Right lobe of liver (tissue), 4 donors: ENCODE data around the gene LRBA.

Experiments
- POLR2A ChIP-seq: fragments of 450-650 bp; IDR thresholded peaks from one replicate; pipeline ENCODE4 v1.6.1; 2017; ENCODE audit warnings: antibody characterized with exemption, mild to moderate bottlenecking
- TF ChIP-seq, protein P1 (sequence below), 4 donors: fragments of 200-600 bp in 3 of 4; fragments of 450-650 bp in 1 of 4; IDR thresholded peaks; one replicate each; pipeline versions ENCODE4 v1.5.1 to v1.8.0; 2016 to 2022; ENCODE audit warnings: antibody characterized with exemption in 4 of 4, mild to moderate bottlenecking in 2 of 4
- donor health status: DM: no; HTN: no; CAD: no.
- donor health status: DM: no; HTN: no; CAD: no.
- donor health status: DM: no; HTN: yes; CAD: no.

GRCh38 chr4:150771382-150771781, 243.7 kb downstream of the LRBA start:
- no peak for TF ChIP-seq POLR2A
- TF ChIP-seq, protein P1, sequence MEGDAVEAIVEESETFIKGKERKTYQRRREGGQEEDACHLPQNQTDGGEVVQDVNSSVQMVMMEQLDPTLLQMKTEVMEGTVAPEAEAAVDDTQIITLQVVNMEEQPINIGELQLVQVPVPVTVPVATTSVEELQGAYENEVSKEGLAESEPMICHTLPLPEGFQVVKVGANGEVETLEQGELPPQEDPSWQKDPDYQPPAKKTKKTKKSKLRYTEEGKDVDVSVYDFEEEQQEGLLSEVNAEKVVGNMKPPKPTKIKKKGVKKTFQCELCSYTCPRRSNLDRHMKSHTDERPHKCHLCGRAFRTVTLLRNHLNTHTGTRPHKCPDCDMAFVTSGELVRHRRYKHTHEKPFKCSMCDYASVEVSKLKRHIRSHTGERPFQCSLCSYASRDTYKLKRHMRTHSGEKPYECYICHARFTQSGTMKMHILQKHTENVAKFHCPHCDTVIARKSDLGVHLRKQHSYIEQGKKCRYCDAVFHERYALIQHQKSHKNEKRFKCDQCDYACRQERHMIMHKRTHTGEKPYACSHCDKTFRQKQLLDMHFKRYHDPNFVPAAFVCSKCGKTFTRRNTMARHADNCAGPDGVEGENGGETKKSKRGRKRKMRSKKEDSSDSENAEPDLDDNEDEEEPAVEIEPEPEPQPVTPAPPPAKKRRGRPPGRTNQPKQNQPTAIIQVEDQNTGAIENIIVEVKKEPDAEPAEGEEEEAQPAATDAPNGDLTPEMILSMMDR (IDR thresholded peaks at IDR 0.05) = no peak
